HG03575 (cell line): ENCODE results near the gene SUSD1.
"Not testable (repeated sequence)": the region's sequence is repeated elsewhere in the genome, so short reads cannot be mapped to it uniquely, and the experiment has no call there.

Experiments
- ATAC-seq: cut with Tn5 transposase; IDR thresholded peaks from one replicate; pipeline ENCODE4 v1.9.1; 2021; ENCODE audit not compliant: unreplicated experiment, insufficient number of reproducible peaks, low FRiP score; ENCODE audit errors: extremely low read depth

The SUSD1 gene

GRCh38 chr9:112174965-112175795 is at the start of gene SUSD1:
Gene SUSD1, minus strand, starts transcription at chr9:112175297. Its CDS starts 62 bp downstream, at chr9:112175235.
- ATAC-seq = peak; percentile 14

- peak; percentile 38 for ATAC-seq
Measured at GRCh38 chr9:112224401-112225289, 49.5 kb upstream of the SUSD1 start.

- peak; percentile 76 for ATAC-seq
Measured at GRCh38 chr9:112218908-112219307, 43.8 kb upstream of the SUSD1 start.

GRCh38 chr9:112212926-112213325 is 37.8 kb upstream of the SUSD1 start:
- ATAC-seq = no peak

- no peak for ATAC-seq
Measured at GRCh38 chr9:112207451-112207850, 32.4 kb upstream of the SUSD1 start.

GRCh38 chr9:112203536-112203935 is 28.4 kb upstream of the SUSD1 start:
- no peak for ATAC-seq

GRCh38 chr9:112200711-112201110 is 25.6 kb upstream of the SUSD1 start:
- no peak for ATAC-seq

- no peak for ATAC-seq
Measured at GRCh38 chr9:112198646-112199045, 23.5 kb upstream of the SUSD1 start.

GRCh38 chr9:112194969-112195431 is 19.9 kb upstream of the SUSD1 start:
- ATAC-seq = no peak

GRCh38 chr9:112193572-112194288 is 18.6 kb upstream of the SUSD1 start:
- ATAC-seq = no peak

- ATAC-seq = not testable (repeated sequence)
Measured at GRCh38 chr9:112190320-112190719, 15.2 kb upstream of the SUSD1 start.

- no peak for ATAC-seq
Measured at GRCh38 chr9:112188884-112189283, 13.8 kb upstream of the SUSD1 start.

- no peak for ATAC-seq
Measured at GRCh38 chr9:112187404-112187803, 12.3 kb upstream of the SUSD1 start.

- no peak for ATAC-seq
Measured at GRCh38 chr9:112186695-112187094, 11.6 kb upstream of the SUSD1 start.

- no peak for ATAC-seq
Measured at GRCh38 chr9:112184946-112185345, 9.8 kb upstream of the SUSD1 start.

GRCh38 chr9:112184221-112184620 is 9.1 kb upstream of the SUSD1 start:
- no peak for ATAC-seq

- no peak for ATAC-seq
Measured at GRCh38 chr9:112180387-112180881, 5.3 kb upstream of the SUSD1 start.

GRCh38 chr9:112179816-112180215 is 4.7 kb upstream of the SUSD1 start:
- ATAC-seq = no peak

- no peak for ATAC-seq
Measured at GRCh38 chr9:112176524-112176923, 1.4 kb upstream of the SUSD1 start.
